ENCODE data around the gene LRRC75A. TPM values are rescaled to one million over a fixed set of nuclear protein-coding genes. Genes with fewer than 3 reads are reported as not detected.
A peak's percentile ranks its signal among the peaks of the same experiment; 100 is the strongest.

The LRRC75A gene
- total RNA-seq, 3 donors from 2014 or later: 1.5 to 3.3 (median 1.6) TPM

DNA sequence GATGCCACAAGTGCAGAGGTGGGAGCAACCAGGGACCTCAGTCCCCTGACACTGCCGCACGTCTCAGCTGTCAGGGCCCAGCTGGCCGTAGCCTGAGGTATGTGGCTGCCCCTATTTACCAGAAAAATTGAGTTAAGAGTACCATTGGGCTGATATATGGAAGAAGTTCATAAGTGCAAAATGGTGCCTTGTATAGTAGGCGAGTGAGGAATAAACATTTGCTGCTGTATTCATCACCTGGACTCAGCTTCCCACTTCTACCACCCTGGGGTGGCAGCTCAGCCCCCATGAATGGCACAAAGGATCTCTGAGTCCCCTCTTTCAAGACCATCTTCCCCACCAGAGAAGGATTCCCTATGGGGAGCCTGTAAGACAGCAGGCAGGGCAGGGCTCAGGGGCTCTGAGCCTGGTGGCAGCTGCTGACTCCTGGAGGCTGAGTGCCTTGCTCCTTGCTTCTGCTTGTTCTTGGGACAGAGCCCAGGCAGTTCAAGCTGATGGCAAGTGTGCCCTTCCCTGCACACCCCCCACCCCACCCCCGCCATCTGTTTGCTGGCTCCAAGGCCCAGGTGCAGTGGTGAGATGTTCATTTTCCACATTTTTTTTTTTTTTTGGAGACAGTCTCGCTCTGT lies 47.6 kb downstream of the LRRC75A start:
- Histone ChIP-seq H3K9me3 (no peaks in the 10 kb centered on the region), H3K4me3 (no peak overlapping the region), H3K27me3 (no peaks in the 10 kb centered on the region), H3K27ac (no peak overlapping the region), H3K36me3 (no peaks in the 10 kb centered on the region), H3K4me1 (peaks cover 0 to 6% of the 10 kb centered on the region in 2 donors)
- no peak for DNase-seq (ENCODE audit: low spot score in 2 of 2)
- intact Hi-C loops (cut with DNase I; ENCODE audit: low total_unique reads): no loop called here
- TF ChIP-seq POLR2A (IDR thresholded peaks at IDR 0.05) (no peak), CTCF (IDR thresholded peaks at IDR 0.05) (no peak), POLR2AphosphoS5 (IDR thresholded peaks at IDR 0.05) (no peak)

DNA sequence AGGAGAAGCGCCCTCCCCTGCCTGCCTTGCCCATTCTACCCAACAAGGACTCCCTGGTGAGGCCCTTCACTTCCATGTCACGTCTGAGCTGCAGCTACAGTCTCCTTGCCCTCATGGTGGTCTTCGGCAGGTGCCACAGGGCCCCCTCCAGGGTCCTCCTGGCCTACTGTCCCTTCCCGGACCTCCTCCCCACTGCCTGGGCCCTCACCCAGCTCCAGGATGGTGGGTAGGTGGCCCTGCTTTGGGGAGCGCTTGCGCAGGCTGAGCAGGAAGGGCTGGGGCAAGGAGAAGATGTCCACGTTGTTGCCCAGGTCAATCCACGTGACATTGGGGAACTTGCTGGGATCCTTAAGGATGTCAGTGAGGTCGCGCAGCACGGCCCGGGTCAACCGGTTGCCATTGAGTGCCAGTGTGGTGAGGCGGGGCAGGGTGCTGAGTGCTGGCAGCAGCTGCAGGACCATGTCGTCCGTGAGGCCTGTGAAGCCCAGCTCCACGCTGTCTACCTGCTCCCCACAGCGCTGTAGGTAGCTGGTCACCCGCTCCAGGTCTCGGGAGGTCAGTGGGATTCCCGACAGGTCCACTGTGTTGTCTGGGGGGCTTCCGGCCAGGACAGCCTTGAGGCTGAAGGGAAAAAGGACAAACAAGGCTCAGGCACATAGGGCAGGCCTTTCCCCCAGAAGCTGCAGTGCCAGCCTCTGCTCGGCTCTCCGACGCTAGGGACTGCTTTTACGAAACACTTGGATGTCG lies 48.3 kb downstream of the LRRC75A start:
- no peak for DNase-seq (ENCODE audit: low spot score in 2 of 2)
- intact Hi-C loops (cut with DNase I; ENCODE audit: low total_unique reads): no loop called here
- Histone ChIP-seq H3K36me3 (no peaks in the 10 kb centered on the region), H3K27ac (no peak overlapping the region), H3K9me3 (no peaks in the 10 kb centered on the region), H3K27me3 (no peaks in the 10 kb centered on the region), H3K4me3 (no peak overlapping the region), H3K4me1 (peaks cover 0 to 6% of the 10 kb centered on the region in 2 donors)
- TF ChIP-seq POLR2AphosphoS5 (IDR thresholded peaks at IDR 0.05) (no peak), POLR2A (IDR thresholded peaks at IDR 0.05) (no peak), CTCF (IDR thresholded peaks at IDR 0.05) (no peak)

DNA sequence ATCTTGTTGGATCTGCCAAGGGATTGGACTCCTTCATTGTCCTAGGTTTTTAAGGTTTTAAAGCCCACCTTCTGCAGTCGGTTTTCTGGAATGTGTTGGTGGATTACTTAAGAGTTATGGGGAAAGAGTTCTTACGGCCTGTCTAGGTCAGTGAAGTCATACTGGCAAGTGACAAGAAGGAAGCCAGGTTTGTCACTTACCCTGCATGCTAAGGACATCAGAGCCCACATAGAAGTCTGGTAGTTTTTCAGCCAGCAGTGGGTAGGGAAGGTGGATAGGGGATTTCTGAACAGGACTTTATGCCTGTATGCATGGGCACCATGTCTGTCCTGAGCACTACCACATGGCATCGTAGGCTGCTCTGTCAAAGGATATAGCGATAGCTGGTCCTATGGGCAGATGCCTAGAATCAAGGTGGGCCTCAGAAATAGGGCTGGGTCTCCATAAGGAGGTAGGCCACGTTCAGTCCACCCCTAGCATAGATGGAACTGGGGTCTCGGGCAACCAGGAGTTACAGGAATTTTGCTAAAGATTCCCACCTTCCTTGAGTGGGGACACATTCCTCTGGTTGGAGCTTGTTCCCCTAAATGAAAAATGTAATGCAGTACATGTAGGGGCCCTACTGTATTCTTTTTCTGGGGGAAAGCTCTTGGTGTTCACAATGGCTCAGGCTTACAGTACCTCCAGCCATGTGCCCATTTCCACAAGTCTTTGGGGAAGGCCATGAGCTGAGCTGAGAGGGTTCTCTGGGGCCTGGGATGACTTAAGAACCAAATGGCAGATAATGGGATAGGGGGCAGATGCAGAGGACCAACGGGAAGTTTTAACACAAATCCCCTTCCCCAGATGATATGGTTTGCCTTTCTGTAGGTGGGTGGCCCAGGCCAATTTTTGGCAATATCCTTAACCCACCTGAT lies 49.1 kb downstream of the LRRC75A start:
- no peaks in the 10 kb centered on the region for H3K27me3 ChIP-seq
- H3K4me1 ChIP-seq: peaks cover 0 to 6% of the 10 kb centered on the region in 2 donors
- H3K36me3 ChIP-seq: no peaks in the 10 kb centered on the region
- no peak for DNase-seq (ENCODE audit: low spot score in 2 of 2)
- no peaks in the 10 kb centered on the region for H3K9me3 ChIP-seq
- intact Hi-C loops (cut with DNase I; ENCODE audit: low total_unique reads): no loop called here
- H3K27ac ChIP-seq: no peak overlapping the region
- TF ChIP-seq CTCF (IDR thresholded peaks at IDR 0.05) (no peak), POLR2AphosphoS5 (IDR thresholded peaks at IDR 0.05) (no peak), POLR2A (IDR thresholded peaks at IDR 0.05) (no peak)
- H3K4me3 ChIP-seq: peak overlapping the region in 1 of 3 donors; percentile 9

GRCh38 chr17:16442141-16442540 lies 49.9 kb downstream of the LRRC75A start:
- Histone ChIP-seq H3K36me3 (no peaks in the 10 kb centered on the region), H3K4me1 (peaks cover 0 to 6% of the 10 kb centered on the region in 2 donors)

More at GRCh38 chr17:16442141-16442540, 49.9 kb downstream of the LRRC75A start:
- no peak for TF ChIP-seq POLR2A (IDR thresholded peaks at IDR 0.05)
- no peak for TF ChIP-seq CTCF (IDR thresholded peaks at IDR 0.05)
- no peak for TF ChIP-seq POLR2AphosphoS5 (IDR thresholded peaks at IDR 0.05)
- DNase-seq (ENCODE audit: low spot score in 2 of 2): no peak
- no peak overlapping the region for H3K27ac ChIP-seq
- peak overlapping the region in 1 of 3 donors; percentile 9 for H3K4me3 ChIP-seq
- intact Hi-C loops (cut with DNase I; ENCODE audit: low total_unique reads): no loop called here
- H3K27me3 ChIP-seq: no peaks in the 10 kb centered on the region
- no peaks in the 10 kb centered on the region for H3K9me3 ChIP-seq
